Ramos (cell line): ENCODE data around the gene TP63.

ENCODE experiments used
- in situ Hi-C: fragments of 300-500 bp; cut with MboI; formaldehyde crosslinking; loops from one replicate; pipeline ENCODE4 v1.14.3; 2022; ENCODE audit warnings: low sequenced_read_pairs; ENCODE audit not compliant: unreplicated experiment

The TP63 gene

DNA sequence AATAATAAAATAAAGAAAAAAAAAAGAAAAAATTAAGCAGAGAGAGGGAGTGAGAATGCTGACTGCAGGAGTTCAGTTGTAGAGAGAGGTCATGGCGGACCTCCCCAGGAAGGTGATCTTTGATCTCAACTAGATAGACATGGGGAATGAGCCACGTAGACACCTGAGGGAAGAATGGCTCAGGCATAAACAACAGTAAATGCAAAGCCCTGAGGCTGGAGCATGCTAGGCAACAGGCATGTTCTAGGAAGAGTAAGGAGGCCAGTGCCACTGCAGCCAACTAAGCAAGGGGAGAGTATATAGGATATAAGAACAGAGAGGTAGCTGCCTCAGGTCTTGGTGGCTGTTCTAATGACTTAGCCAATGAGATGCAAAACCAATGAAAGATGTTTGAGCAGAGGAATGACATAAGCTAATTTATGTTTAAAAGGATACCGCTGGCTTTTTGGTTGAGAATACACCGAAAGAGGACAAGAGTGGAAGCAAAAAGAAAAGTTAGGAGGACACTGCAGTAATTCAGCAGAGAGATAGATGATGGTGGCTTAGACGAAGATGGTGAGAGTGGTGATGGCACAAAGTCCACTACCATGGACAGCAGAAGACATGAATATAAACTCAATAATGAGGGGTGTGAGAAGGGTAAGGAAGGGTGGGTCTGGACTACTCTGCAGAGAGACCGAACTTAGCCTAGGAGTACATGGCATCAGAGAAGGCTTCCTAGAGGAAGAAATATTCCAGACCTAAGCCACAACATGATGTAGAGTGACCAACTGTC is 314.9 kb downstream of the TP63 start:
- in situ Hi-C loops, result no loop called here
